HepG2 (cell line): Measurements from ENCODE around the gene SUSD6.

Source experiments
- GABPB1 ChIP-seq: IDR thresholded peaks from 2 replicates; pipeline ENCODE4 v1.6.1; 2016; ENCODE audit warnings: mild to moderate bottlenecking, missing genetic modification reagents, moderate library complexity, missing compliant biosample characterization
- HMG20B ChIP-seq: conservative IDR thresholded peaks from 2 replicates; pipeline ENCODE4 v1.6.1; 2016; ENCODE audit warnings: missing genetic modification reagents, missing compliant biosample characterization
- MXD1 ChIP-seq: sonication (generic); formaldehyde crosslinking; IDR thresholded peaks from 2 replicates; pipeline ENCODE4 v1.4.0; 2020; ENCODE audit warnings: mild to moderate bottlenecking, missing genetic modification reagents
- ZBTB4 ChIP-seq: sonication (generic); formaldehyde crosslinking; IDR thresholded peaks from 2 replicates; pipeline ENCODE4 v1.4.0; 2020; ENCODE audit warnings: missing genetic modification reagents, mild to moderate bottlenecking, borderline replicate concordance
- ZFP36L1 ChIP-seq: sonication (generic); formaldehyde crosslinking; IDR thresholded peaks from 2 replicates; pipeline ENCODE4 v1.8.0; 2022; ENCODE audit warnings: mild to moderate bottlenecking, missing genetic modification reagents, moderate library complexity

- TF ChIP-seq MXD1 (CRISPR knock-in tag) (no peak), ZFP36L1 (no peak), GABPB1 (CRISPR knock-in tag) (no peak), HMG20B (CRISPR knock-in tag) (no peak), ZBTB4 (no peak)
Observed at GRCh38 chr14:69671365-69672030, 60.1 kb downstream of the SUSD6 start.
